Non-pigmented ciliary epithelial cell (primary cell): ENCODE measurements around the gene TNRC18.
"Not testable (repeated sequence)": the region's sequence is repeated elsewhere in the genome, so short reads cannot be mapped to it uniquely, and the experiment has no call there.

ENCODE experiments used
- DNase-seq: peaks from one replicate; pipeline ENCODE4 v3.0.0-alpha.2; 2010; ENCODE audit warnings: low read depth

Gene TNRC18

GRCh38 chr7:5423306-5423975, at the start of gene TNRC18:
TSS of gene TNRC18 (minus strand) at chr7:5423834. CDS start at chr7:5421246, 2,588 bp downstream.
- no peak for DNase-seq

- no peak for DNase-seq
Measured at GRCh38 chr7:5472432-5473315, 49.0 kb upstream of the TNRC18 start.

- not testable (repeated sequence) for DNase-seq
Measured at GRCh38 chr7:5471623-5472022, 48.0 kb upstream of the TNRC18 start.

GRCh38 chr7:5470816-5471215, 47.2 kb upstream of the TNRC18 start:
- no peak for DNase-seq

GRCh38 chr7:5470167-5470532, 46.5 kb upstream of the TNRC18 start:
- no peak for DNase-seq

GRCh38 chr7:5469375-5470166, 45.9 kb upstream of the TNRC18 start:
- DNase-seq: no peak

GRCh38 chr7:5467645-5468044, 44.0 kb upstream of the TNRC18 start:
- no peak for DNase-seq

GRCh38 chr7:5466551-5466950, 42.9 kb upstream of the TNRC18 start:
- no peak for DNase-seq

GRCh38 chr7:5463031-5463430, 39.4 kb upstream of the TNRC18 start:
- no peak for DNase-seq

GRCh38 chr7:5462216-5462615, 38.6 kb upstream of the TNRC18 start:
- no peak for DNase-seq

GRCh38 chr7:5458921-5459480, 35.4 kb upstream of the TNRC18 start:
- DNase-seq: no peak

GRCh38 chr7:5457245-5457735, 33.7 kb upstream of the TNRC18 start:
- DNase-seq: no peak

- DNase-seq: no peak
Measured at GRCh38 chr7:5456409-5456808, 32.8 kb upstream of the TNRC18 start.

- DNase-seq: no peak
Measured at GRCh38 chr7:5455581-5456219, 32.1 kb upstream of the TNRC18 start.

GRCh38 chr7:5455175-5455574, 31.5 kb upstream of the TNRC18 start:
- no peak for DNase-seq

- DNase-seq: no peak
Measured at GRCh38 chr7:5454485-5454884, 30.9 kb upstream of the TNRC18 start.

- no peak for DNase-seq
Measured at GRCh38 chr7:5453566-5454075, 30.0 kb upstream of the TNRC18 start.

- DNase-seq: no peak
Measured at GRCh38 chr7:5452937-5453540, 29.4 kb upstream of the TNRC18 start.

GRCh38 chr7:5452470-5452899, 28.9 kb upstream of the TNRC18 start:
- DNase-seq: no peak

GRCh38 chr7:5451391-5451790, 27.8 kb upstream of the TNRC18 start:
- DNase-seq: no peak
